Right atrium auricular region (tissue), 2 donors: Measurements from ENCODE around the gene COA3. TPM values are rescaled to one million over a fixed set of nuclear protein-coding genes. Genes with fewer than 3 reads are reported as not detected.

ENCODE experiments used
- DNase-seq: peaks from one replicate; pipeline ENCODE4 v3.0.0-alpha.2; 2019; ENCODE audit warnings: low spot score
- H3K27ac ChIP-seq, 2 donors: fragments of 200-600 bp; sonication (generic); 1 replicate in 1 of 2; 2 replicates in 1 of 2; pipeline ENCODE4 v1.5.1; 2016 to 2019
- H3K27me3 ChIP-seq, 2 donors: fragments of 200-600 bp; sonication (generic); one replicate each; pipeline versions ENCODE4 v1.5.1 to v1.6.0; 2017 to 2019
- H3K36me3 ChIP-seq: fragments of 200-600 bp; sonication (generic); one replicate; pipeline ENCODE4 v1.5.1; 2016
- H3K4me1 ChIP-seq, 2 donors: fragments of 200-600 bp; sonication (generic); one replicate each; pipeline versions ENCODE4 v1.5.1 to v1.6.0; 2017 to 2019
- H3K4me3 ChIP-seq, 2 donors: fragments of 200-600 bp; sonication (generic); 1 replicate in 1 of 2; 2 replicates in 1 of 2; pipeline ENCODE4 v1.5.1; 2017 to 2019; ENCODE audit warnings: mild to moderate bottlenecking in 1 of 2, moderate library complexity in 1 of 2
- H3K9me3 ChIP-seq, 2 donors: fragments of 200-600 bp; sonication (generic); one replicate each; pipeline ENCODE4 v1.5.1; 2019
- total RNA-seq, 2 donors: library from RNA; depleted of rRNA; stranded (reverse); fragments of >200 nt; gene quantifications; one replicate each; pipeline ENCODE4 v1.1.0, GENCODE V29; 2016
- TF ChIP-seq, protein P1 (sequence below), 2 donors: fragments of 200-600 bp; sonication (generic); IDR thresholded peaks; one replicate each; pipeline ENCODE4 v1.5.1; 2019; ENCODE audit warnings: antibody characterized with exemption in 2 of 2

COA3 gene
- total RNA-seq, 2 donors from 2014 or later, result 71.6 to 77.4 TPM

DNA sequence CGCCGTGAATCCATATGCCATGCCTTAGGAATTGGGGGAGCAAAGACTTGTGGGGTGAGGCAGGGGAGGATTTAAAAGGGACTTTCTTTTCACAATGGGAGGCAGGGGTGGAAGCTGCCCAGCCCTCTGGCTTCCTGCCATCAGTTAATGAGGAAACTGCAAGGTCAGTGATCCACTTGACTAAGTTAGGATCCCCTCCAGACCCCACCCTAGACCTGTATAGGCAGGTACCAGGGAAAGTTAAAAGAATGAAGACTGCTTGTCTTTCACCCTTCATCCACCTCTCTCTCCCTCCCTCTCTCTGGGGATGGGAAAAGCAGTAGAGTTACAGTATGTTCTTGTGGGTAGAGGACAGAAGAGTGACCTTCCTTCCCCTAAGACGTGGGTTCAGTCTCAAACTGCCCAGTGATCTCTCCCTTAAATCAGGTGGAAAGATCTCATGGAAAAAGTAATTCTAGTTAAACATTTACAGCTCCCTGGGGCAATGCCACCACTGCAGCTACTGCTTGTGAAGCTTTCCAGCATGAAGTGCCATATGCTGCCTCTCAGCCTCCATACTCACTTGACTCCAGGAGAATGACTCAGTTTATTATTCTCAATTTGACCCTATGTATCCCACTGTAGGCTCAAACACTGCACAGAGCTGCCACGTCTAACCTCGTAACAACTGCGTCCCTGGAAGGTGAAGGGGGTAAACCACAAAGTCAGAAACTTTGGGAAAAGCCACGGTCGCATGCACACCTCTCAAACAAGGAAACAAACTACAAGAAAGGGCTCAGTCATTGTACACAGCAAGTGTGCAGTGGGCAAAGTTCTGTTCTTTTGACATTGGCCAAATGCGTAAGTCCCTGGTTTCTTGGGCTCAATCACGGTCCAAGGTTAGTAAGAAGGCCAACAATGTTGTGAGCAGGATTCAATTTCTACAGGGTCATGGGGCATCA lies 1.2 kb downstream of the COA3 start:
- Histone ChIP-seq H3K4me1 (peaks cover 0 to 15% of the 10 kb centered on the region in 2 donors), H3K27me3 (no peaks in the 10 kb centered on the region), H3K4me3 (peak overlapping the region; percentile 74 to 95), H3K36me3 (no peaks in the 10 kb centered on the region), H3K27ac (peak overlapping the region in 1 of 2 donors; percentile 72), H3K9me3 (no peaks in the 10 kb centered on the region)
- no peak for DNase-seq
- TF ChIP-seq, protein P1, sequence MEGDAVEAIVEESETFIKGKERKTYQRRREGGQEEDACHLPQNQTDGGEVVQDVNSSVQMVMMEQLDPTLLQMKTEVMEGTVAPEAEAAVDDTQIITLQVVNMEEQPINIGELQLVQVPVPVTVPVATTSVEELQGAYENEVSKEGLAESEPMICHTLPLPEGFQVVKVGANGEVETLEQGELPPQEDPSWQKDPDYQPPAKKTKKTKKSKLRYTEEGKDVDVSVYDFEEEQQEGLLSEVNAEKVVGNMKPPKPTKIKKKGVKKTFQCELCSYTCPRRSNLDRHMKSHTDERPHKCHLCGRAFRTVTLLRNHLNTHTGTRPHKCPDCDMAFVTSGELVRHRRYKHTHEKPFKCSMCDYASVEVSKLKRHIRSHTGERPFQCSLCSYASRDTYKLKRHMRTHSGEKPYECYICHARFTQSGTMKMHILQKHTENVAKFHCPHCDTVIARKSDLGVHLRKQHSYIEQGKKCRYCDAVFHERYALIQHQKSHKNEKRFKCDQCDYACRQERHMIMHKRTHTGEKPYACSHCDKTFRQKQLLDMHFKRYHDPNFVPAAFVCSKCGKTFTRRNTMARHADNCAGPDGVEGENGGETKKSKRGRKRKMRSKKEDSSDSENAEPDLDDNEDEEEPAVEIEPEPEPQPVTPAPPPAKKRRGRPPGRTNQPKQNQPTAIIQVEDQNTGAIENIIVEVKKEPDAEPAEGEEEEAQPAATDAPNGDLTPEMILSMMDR (IDR thresholded peaks at IDR 0.05), result no peak

GRCh38 chr17:42796066-42796758 lies 2.3 kb downstream of the COA3 start:
- DNase-seq, result no peak
- H3K27ac ChIP-seq, result no peak overlapping the region
- no peaks in the 10 kb centered on the region for H3K27me3 ChIP-seq
- H3K4me3 ChIP-seq, result no peak overlapping the region
- peaks cover 0 to 15% of the 10 kb centered on the region in 2 donors for H3K4me1 ChIP-seq
- no peaks in the 10 kb centered on the region for H3K9me3 ChIP-seq
- TF ChIP-seq, protein P1 (IDR thresholded peaks at IDR 0.05), result no peak
- no peaks in the 10 kb centered on the region for H3K36me3 ChIP-seq

GRCh38 chr17:42795465-42795864 lies 3.0 kb downstream of the COA3 start:
- DNase-seq, result no peak
- Histone ChIP-seq H3K4me3 (no peak overlapping the region), H3K27me3 (no peaks in the 10 kb centered on the region), H3K27ac (no peak overlapping the region), H3K9me3 (no peaks in the 10 kb centered on the region), H3K36me3 (no peaks in the 10 kb centered on the region), H3K4me1 (peaks cover 0 to 15% of the 10 kb centered on the region in 2 donors)
- TF ChIP-seq, protein P1 (IDR thresholded peaks at IDR 0.05), result no peak

- no peaks in the 10 kb centered on the region for H3K9me3 ChIP-seq
These were observed 3.4 kb downstream of the COA3 start for GRCh38 chr17:42795061-42795460.

GRCh38 chr17:42792545-42792944 lies 6.0 kb downstream of the COA3 start:
- Histone ChIP-seq H3K27ac (no peak overlapping the region), H3K36me3 (no peaks in the 10 kb centered on the region), H3K9me3 (no peaks in the 10 kb centered on the region), H3K4me3 (no peak overlapping the region), H3K27me3 (no peaks in the 10 kb centered on the region), H3K4me1 (peaks cover 0 to 9% of the 10 kb centered on the region in 2 donors)
- TF ChIP-seq, protein P1 (IDR thresholded peaks at IDR 0.05), result no peak
- DNase-seq, result no peak

More at GRCh38 chr17:42795061-42795460, 3.4 kb downstream of the COA3 start:
- no peaks in the 10 kb centered on the region for H3K27me3 ChIP-seq
- no peaks in the 10 kb centered on the region for H3K36me3 ChIP-seq
- no peak for DNase-seq
- TF ChIP-seq, protein P1 (IDR thresholded peaks at IDR 0.05), result no peak
- no peak overlapping the region for H3K4me3 ChIP-seq
- H3K4me1 ChIP-seq, result peaks cover 0 to 15% of the 10 kb centered on the region in 2 donors
- H3K27ac ChIP-seq, result no peak overlapping the region
